ENCODE measurements around the gene MUS81.

The MUS81 gene

GRCh38 chr11:65892661-65893317 lies 32.6 kb downstream of the MUS81 start:
- DNase-seq: no peak

- no peak for DNase-seq
Observed at GRCh38 chr11:65894034-65894591, 33.9 kb downstream of the MUS81 start.

DNA sequence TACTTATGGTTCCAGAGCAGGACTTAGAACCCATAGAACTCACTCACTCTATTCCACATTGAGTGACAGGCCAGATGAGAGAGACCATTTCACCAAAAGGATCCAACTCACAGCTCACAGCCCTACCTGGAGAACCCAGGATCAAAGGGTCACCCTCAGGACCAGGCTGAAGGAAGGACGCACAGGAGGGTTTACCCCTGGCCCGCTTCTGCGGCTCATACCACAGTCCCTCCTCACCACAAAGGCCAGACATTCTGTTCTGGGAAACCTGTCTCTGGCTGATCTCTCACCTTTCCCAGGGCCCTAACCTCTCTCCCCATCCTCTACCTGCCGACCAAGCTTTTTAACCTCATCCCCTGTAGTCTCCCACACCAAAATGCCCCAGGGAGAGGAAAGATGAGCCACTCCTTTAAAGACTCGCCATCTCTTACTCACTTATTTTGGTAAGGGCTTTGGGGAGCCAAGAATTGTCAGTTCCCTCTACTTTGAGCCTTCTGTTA lies 35.3 kb downstream of the MUS81 start:
- no peak for DNase-seq

- no peak for DNase-seq
Observed at GRCh38 chr11:65896034-65896999, 36.1 kb downstream of the MUS81 start.

GRCh38 chr11:65897020-65897471 lies 36.8 kb downstream of the MUS81 start:
- no peak for DNase-seq

DNA sequence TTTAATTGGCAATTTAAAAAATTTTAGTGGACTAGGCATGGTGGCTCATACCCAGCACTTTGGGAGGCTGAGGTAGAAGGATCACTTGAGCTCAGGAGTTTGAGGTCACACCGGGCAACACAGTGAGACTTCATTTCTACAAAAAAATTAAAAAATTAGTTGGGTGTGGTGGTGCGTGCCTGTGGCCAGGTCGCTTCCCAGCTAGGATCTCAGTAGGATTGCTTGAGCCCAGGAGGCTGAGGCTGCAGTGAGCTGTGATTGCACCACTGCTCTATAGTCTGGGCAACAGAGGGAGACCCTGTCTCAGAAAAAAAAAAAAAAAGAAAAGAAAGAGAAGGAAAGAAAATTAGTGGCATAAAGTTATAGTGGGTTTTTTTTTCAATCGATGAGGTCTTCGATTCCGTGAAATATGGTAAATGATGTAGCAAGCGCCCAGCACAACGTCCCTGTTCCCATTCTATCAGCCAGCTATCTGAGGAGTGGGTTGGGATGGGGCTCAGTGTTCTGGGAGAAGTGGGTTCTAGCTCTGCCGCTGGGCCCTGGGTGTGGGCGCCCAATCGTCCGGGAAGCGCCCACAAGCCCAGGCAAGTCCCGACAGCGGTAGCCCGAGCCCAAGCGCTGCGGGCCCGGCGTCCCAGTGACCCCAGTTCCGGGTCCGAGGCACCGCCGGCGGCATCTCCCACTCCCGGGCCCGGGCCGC lies 38.6 kb downstream of the MUS81 start:
- DNase-seq: peak; percentile 49

DNA sequence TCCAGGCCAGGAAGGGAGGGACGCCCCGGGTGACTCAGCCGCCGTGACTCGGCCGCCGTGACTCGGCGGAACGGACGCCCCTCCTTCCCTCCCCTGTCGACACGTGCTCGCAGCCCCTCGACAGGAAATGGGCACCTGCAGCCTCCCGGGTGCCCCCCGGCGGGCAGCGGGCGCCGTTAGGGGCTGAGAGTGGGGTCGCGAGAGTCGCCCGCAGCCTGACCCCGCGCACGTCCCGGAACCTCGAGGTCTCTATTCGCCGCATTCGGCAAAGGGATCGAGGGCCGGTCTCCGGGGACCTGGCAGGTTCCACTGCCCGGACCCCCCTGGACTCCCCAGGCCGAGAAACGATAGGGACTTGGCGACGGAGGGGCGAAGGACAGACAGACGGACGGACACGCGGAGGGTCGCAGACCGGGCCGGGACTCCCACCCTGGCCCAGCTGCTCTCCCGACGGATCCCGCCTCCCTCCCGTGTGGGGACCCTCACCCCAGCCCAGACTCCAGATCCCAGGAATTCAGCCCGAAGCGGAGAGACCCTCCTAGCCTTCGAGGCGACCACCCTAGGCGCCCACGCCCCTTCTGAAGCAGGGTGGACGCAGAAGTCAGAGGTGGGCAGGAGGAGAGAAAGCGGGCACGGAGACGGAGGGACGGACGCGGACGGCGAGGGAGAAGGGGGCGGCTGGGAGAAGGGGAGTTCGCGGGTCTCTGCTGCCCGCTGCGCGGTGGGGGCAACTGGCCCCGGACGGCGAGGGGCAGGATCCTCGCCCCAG lies 39.3 kb downstream of the MUS81 start:
- DNase-seq: no peak

- peak; percentile 99 for DNase-seq
Observed at GRCh38 chr11:65900125-65900898, 40.1 kb downstream of the MUS81 start, which contains the start of gene FOSL1. Gene FOSL1, minus strand, starts transcription at chr11:65900388. Its CDS starts 49 bp downstream, at chr11:65900339.

DNA sequence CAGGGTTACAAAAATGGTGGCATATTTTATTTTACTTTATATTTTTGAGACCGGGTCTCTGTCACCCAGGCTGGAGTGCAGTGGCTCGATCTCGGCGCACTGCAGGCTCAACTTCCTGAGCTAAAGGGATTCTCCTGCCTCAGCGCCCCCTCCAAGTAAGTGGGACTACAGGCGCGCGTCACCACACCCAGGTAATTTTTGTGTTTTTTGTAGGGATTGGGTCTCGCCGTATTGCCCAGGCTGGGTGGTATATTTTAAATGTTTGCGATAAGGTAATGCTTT lies 40.6 kb downstream of the MUS81 start:
- DNase-seq: no peak

- DNase-seq: no peak
Observed at GRCh38 chr11:65903068-65903481, 42.8 kb downstream of the MUS81 start.

GRCh38 chr11:65903715-65904114 lies 43.5 kb downstream of the MUS81 start:
- DNase-seq: no peak

- no peak for DNase-seq
Observed at GRCh38 chr11:65906602-65907001, 46.4 kb downstream of the MUS81 start.

DNA sequence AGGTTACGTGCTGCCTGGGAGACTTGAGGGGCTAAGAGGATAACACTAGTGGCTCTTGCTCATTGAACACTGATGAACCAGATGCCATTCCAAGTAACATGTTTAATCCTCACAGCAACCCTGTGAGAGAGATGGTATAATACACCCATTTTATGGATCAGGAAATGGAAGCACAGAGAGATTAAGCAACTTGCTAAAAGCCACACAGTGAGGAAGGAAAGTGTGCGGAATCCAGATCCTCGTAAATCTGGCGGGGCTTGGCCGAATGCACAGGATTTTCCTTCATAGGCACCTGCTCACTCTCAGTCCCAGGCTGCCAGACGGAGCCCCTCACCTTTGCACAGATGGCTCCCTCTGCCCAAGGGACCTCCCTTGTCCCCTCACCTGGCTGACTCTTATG lies 47.6 kb downstream of the MUS81 start:
- DNase-seq: no peak

- no peak for DNase-seq
Observed at GRCh38 chr11:65911682-65912568, 51.7 kb downstream of the MUS81 start.

GRCh38 chr11:65912845-65913244 lies 52.6 kb downstream of the MUS81 start:
- no peak for DNase-seq

DNA sequence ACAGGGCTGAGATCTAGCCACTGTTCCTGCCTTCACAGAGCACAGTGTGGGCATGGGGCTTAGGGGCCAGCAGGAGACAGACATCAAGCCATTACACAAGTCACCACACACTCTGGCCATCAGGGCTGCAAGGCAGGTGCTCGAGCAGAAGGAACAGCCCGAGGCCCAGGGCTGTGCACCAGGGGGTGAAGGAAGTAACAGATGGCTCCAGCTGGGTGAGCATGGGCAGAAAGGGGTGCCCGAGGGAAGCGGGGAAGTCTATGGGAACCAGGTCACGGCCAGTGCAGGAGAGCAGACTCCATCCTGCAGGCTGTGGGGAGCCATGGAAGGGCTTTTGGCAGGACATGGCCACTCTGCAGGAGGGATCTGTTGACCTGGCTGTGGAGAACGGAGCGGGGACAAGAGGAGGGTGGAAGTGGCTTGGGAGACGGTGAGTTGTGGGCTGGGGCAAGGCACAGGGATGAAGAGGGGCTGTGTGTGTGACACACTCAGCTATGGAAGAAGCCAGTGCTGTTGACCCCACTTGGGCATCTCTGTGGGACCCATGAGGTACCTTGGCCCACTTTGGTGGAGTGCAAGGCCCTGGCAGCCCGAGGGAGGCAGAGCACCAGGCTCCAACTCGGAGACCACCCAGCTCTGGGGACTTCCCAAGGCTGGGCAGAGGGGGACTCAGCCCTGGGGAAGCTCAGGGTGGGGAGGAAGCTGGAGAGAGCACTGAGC lies 55.0 kb downstream of the MUS81 start:
- no peak for DNase-seq

DNA sequence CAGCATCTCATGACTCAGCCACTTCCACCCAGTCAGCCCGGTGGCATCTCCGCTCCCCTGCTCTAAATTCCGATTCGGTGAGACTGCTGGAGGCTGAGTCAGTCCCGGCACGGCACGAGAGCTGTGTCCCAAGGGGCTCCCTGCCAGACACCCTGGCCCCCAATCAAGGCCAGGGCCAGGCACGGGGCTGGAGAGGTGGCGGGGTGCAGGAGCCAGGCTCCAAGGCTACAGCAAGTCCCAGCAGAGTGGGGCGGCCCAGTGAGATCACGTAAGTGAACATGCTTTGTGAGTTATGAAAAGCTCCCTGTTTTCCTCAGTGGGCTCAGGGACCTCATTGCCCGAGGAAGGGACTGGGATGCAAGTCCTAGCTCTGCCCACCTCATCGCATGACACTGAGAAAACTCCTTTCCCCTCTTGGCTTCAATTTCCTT lies 55.6 kb downstream of the MUS81 start:
- no peak for DNase-seq
